Measurements from ENCODE around the gene LRRC4.

Gene LRRC4

GRCh38 chr7:128006550-128007302 lies 24.5 kb downstream of the LRRC4 start:
- Histone ChIP-seq H3K9me3 (ENCODE audit: control insufficient read depth, insufficient read depth, low read depth, low read length) (no peaks in the 10 kb centered on the region), H3K4me1 (ENCODE audit: control insufficient read depth, insufficient read depth, low read length) (no peaks in the 10 kb centered on the region; the same call in 1 of the 2 replicates), H3K4me3 (ENCODE audit: low read depth, low read length) (no peak overlapping the region), H3K36me3 (ENCODE audit: control insufficient read depth in 2 of 2, insufficient read depth in 1 of 2, low read length in 2 of 2) (no peaks in the 10 kb centered on the region), H3K27ac (ENCODE audit: extremely low read depth, low read depth, low read length) (no peak overlapping the region)
- POLR2A ChIA-PET, result no interaction called here
- TF ChIP-seq HOXA7 (CRISPR knock-in tag; IDR thresholded peaks at IDR 0.05; ENCODE audit: borderline replicate concordance) (no peak), ZNF513 (tag by site-specific recombination; IDR thresholded peaks at IDR 0.05) (no peak), ZSCAN4 (tag by site-specific recombination; IDR thresholded peaks at IDR 0.05) (no peak), ZBTB20 (tag by site-specific recombination; IDR thresholded peaks at IDR 0.05) (no peak), ZNF654 (tag by site-specific recombination; IDR thresholded peaks at IDR 0.05; ENCODE audit: low read depth) (no peak), ZNF704 (tag by site-specific recombination; IDR thresholded peaks at IDR 0.05) (no peak), ZNF843 (tag by site-specific recombination; IDR thresholded peaks at IDR 0.05) (no peak), ZNF280D (tag by site-specific recombination; IDR thresholded peaks at IDR 0.05) (no peak), ZNF184 (tag by site-specific recombination; IDR thresholded peaks at IDR 0.05) (no peak), ZNF146 (tag by site-specific recombination; IDR thresholded peaks at IDR 0.05) (no peak), ZNF585B (tag by site-specific recombination; IDR thresholded peaks at IDR 0.05) (no peak), BCL11A (tag by site-specific recombination; IDR thresholded peaks at IDR 0.05; ENCODE audit: low read depth) (no peak), ZNF629 (tag by site-specific recombination; IDR thresholded peaks at IDR 0.05) (no peak)
- CTCF ChIA-PET, result no interaction called here

- Histone ChIP-seq H3K36me3 (ENCODE audit: control insufficient read depth in 2 of 2, insufficient read depth in 1 of 2, low read length in 2 of 2) (no peaks in the 10 kb centered on the region), H3K4me3 (ENCODE audit: low read depth, low read length) (no peak overlapping the region), H3K4me1 (ENCODE audit: control insufficient read depth, insufficient read depth, low read length) (no peaks in the 10 kb centered on the region), H3K27ac (ENCODE audit: extremely low read depth, low read depth, low read length) (no peak overlapping the region), H3K9me3 (ENCODE audit: control insufficient read depth, insufficient read depth, low read depth, low read length) (no peaks in the 10 kb centered on the region)
- POLR2A ChIA-PET, result no interaction called here
- CTCF ChIA-PET, result interaction anchor here (0.6 to 0.9 kb wide), 2 partner anchors 10 to 14 kb away, joined by 3 to 4 read pairs; no protein-coding TSS in a partner anchor
- no peak for TF ChIP-seq ZNF202 (tag by site-specific recombination; IDR thresholded peaks at IDR 0.05; ENCODE audit: borderline replicate concordance)
- no peak for TF ChIP-seq ZBTB21 (tag by site-specific recombination; IDR thresholded peaks at IDR 0.05)
- no peak for TF ChIP-seq SCRT2 (tag by site-specific recombination; IDR thresholded peaks at IDR 0.05)
- TF ChIP-seq ZNF311 (tag by site-specific recombination; IDR thresholded peaks at IDR 0.05; ENCODE audit: borderline replicate concordance), result no peak
- no peak for TF ChIP-seq PRDM6 (tag by site-specific recombination; IDR thresholded peaks at IDR 0.05)
- TF ChIP-seq ZBTB8A (tag by site-specific recombination; IDR thresholded peaks at IDR 0.05), result no peak
- TF ChIP-seq FEZF1 (tag by site-specific recombination; IDR thresholded peaks at IDR 0.05), result no peak
- no peak for TF ChIP-seq ZNF521 (tag by site-specific recombination; IDR thresholded peaks at IDR 0.05)
- TF ChIP-seq ZNF184 (tag by site-specific recombination; IDR thresholded peaks at IDR 0.05), result no peak
- TF ChIP-seq SALL2 (tag by site-specific recombination; IDR thresholded peaks at IDR 0.05; ENCODE audit: borderline replicate concordance), result no peak
Observed at GRCh38 chr7:128005759-128006159, 25.5 kb downstream of the LRRC4 start.

Measured in HEK293 (cell line).